HS-27A (cell line): ENCODE data around the gene COL28A1.
"Not testable (repeated sequence)": the region's sequence is repeated elsewhere in the genome, so short reads cannot be mapped to it uniquely, and the experiment has no call there.

Experiments used
- DNase-seq: peaks from one replicate; pipeline ENCODE4 v3.0.0-alpha.2; 2012; ENCODE audit warnings: low read depth, missing footprints

The COL28A1 gene

DNA sequence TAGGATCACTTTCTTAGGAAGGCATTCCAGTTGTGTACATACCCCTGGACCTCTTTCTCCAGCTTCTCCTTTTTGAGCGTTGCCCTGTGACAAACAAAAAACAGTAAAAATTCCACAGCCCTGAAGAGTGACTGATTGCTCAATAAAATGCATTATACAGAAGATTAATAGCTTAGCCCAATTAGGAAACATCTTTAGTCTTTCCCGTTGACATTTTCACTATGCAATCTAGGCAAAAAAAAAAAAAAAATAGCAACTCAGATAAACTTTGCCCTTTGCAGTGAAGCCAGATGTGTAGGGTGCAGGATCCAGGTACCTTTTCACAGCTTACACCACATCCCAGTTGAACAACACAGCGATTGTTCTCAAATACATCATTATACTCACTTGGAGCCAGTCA, 17.9 kb downstream of the COL28A1 start:
- no peak for DNase-seq

DNA sequence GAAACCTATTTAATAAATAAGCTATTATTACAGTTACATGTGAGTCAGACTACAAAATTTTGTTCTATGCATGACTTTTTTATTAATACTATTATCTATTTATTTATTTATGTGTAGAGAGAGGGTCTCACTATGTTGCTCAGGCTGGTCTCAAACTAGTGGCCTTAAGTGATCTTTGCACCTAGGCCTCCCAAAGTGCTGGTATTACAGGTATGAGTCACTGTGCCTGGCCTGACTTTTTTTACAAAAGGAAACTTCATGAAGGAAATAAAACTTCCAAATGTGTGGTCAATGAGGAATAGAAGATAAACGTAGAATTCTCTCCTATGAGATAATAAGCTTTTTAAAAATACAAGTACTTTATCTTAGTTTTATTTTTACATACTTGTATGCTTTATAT, 19.0 kb downstream of the COL28A1 start:
- no peak for DNase-seq

DNA sequence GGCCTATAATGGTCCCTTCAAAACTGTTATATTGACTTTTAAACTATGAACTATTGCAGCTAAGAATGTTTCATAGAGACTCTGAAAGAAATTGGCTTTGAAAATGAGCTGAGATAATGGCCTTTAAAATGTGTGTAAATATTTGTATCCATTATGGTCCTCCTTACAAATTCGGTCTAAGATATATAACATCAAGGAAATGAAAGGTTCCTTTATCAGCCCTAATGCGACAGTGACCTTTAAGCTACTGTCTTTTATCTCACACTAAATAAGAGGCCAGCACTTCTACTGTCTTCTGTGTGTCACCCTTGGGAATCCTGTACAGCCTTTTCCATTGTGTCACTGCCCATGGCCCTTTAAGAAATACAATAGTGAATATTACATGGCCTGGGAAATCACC, 19.5 kb downstream of the COL28A1 start:
- DNase-seq: no peak

DNA sequence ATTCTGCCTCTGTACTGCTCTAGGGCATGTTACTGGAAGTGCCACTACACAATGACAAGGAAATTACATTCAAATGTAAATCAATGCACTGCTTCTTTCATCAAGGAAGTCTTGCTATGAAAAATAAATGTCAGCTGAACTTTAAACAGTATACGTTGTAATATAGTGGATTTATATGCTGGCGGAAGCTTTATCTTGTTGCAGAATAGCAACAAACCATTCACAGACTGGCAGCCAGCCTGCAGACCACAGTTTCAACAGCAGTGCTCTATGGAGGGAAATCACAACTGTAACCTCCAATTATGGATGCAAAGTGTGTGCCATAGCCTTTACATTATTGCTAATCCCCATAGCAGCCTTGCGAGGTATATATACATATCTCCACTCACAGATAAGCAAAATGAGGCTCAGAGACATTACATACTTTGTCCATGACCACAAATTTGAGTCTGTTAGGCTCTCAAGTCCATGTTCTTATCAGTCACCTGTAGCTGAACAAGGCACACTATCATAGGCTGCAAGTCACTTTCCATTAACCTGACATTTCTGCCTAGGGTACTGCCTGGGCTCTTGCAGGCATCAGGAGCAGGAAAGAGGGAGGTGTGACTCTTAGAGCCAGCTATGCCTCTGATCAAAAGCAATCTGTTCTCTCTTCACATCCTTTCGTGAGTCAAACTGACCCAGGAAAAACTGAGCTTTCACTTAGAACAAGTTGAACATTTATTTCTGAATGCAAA, 22.6 kb downstream of the COL28A1 start:
- DNase-seq: no peak

DNA sequence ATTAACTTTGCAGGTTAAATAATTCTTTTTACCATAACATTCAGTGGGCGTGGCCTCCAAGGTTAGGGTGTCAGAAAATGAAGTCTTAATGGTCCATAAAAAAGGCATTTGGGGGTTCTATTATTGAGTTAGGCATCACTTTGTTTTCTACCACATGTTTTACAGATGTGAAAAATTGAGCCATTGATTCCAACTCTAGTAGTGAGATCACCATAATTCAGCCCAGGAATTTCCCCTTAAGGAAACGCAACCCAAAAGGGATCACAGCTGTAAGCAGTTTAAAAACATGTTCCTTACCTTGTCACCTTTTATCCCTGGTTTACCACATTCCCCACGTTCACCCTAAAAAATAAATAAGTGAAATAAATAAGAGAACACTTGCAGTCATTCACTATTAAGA, 24.9 kb downstream of the COL28A1 start:
- no peak for DNase-seq

DNA sequence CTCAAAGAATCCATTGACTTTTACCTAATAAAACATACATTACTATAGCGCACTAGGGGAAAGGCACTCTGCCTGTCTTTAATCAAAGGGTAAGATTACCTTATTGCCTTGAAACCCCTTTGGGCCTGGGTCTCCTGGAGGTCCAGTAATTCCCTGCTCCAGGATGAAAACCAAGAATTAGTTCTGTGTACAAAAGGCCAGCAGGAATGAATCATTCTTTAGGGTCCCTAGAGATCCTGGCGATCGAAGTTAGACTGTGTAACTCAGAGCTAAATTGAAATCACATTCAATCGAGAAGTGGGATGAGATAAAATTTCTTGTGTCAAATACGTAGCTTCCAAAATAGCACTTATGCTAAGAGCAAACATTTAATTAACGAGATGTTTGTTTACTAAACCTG, 29.8 kb downstream of the COL28A1 start:
- DNase-seq: no peak

DNA sequence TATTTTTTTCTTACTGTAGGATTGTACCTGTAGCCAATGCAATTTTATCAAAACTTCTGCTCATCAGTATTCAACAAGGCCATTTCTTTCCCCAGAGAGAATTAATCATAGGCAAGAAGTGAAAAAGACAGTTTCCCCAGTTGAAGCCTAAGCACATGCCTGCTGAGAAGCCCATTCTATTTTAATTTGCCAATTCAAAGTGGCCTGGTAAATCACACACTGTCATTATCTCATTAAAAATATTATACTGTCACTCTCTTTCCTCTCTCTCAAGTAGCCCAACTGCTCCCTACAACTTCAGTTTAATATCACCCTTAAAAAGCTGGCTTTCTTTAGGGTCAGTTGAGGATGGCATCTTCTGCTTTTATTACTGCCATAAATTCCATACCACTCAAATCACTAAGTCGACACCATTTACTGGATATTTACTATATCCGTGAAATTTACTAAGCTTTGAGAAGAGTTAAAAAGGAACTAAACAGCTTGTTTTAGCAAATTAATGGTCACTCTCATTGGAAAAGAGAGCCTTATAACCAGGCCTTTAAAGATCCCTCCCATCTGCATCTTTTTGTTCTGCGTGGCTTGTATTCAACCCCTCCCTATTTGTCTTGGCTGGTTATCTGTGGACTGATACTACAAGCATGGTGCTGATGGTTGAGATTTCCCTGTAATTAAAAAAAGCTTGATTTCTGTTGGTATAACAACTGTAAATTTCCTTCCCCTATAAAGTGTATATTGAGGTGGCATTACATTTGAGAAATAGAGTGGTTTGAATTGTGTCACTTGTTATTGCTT, 30.6 kb downstream of the COL28A1 start:
- DNase-seq: no peak

DNA sequence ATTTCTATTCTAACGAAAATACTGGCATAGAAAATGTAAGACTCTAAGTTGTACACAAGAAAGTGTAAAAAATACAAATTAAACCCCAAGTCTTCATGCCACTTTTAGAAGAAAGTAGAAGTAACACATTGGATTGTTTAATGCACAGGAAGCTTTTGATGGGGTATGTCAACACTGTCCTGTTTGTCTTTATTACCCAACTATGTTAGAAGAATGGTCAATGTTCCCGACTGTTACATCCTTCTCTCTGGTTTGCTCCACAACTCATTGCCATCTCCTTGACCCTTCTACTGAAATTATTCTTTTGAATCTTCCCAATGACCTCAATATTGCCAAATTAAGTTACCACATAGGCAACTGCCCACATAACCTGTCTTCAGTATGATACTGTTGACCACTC, 35.8 kb downstream of the COL28A1 start:
- no peak for DNase-seq

DNA sequence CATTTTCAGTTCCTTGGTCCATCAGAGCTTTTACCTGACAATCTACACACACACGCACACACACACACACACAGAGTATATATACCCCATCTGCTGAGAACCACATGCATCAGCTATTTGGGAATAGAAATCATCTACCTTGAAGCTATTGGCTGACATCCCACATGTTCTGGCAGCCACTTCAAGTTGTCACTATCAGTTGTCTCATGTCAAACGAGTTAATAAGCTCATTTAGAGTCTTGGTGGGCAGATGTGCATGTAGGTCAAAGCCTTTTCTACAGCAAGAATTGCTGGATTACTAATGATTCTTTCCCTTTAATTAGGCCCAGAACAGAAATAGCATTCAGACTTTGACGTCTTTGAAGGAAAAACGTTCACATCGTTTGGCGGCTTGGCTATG, 36.8 kb downstream of the COL28A1 start:
- DNase-seq: no peak

DNA sequence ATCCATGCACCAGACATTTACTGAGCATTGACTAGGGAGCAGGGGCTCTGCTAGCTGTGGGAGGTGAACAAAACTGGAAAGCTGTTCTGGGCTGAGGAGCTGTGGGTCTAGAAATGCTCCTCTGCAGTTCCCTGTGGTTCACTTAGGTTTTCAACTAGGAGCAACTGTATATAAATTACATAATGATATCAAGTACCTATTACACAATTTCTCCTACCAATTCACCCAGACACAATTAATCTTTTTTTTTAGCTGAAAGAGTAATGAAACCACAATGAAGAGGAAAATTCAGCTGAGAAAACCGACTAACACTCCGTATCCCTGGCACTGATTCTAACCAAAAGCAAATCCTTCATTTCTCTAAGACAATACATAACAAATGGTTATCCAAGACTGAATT, 39.4 kb downstream of the COL28A1 start:
- DNase-seq: no peak

DNA sequence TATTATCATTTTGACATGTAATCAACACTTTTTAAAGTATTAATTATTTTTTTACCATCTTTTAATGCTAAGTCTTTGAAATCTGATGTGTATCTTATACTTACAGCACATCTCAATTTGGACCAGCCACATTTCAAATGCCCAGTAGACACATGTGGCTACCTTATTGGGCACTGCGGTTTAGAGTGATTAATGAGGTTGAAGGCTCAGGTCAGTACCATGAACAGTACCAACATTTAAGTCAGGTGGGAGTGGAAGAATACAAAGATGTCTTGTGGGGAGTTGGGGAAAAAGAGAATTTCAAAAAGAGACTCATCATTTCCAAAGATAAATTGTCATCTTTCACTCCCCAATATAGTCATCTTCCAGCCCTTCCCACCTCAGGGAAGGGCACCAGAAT, 40.5 kb downstream of the COL28A1 start:
- no peak for DNase-seq

DNA sequence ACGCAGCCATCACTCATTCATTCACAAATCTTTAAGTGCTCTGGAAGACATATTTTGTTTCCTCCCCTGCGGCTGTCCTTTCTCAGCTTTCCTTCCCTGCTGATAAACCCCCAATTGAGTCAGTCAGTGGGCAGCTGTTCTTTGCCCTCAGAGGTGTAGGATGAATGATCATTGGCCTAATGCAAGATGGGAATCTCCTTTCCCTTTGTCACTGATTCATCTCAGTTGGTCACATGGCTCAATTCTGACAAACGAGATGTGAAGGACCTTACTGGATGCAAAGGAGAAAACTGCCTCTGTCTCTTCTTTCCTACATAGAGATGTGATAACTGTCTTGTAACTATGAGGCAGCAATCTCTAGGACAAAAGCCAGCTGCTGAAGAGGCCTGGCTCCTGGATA, 44.6 kb downstream of the COL28A1 start:
- DNase-seq: no peak

DNA sequence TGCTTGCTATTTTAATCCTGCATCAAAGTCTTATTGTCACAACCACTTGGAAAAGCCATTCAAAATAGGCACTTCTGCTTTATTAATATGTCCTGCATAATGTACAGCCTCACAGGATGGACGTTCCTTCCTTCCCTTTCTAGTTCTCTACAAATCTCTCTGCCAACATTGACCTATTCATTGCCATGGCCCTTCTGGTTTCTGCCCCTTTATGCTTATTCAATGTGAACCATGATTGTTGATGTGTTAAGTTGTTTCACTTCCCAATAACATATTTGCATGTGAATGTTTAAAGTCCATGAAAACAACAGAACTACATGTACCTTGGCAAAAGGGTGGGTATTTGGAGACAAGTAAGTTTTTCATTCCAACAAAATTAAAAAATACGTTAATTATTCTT, 45.7 kb downstream of the COL28A1 start:
- no peak for DNase-seq

DNA sequence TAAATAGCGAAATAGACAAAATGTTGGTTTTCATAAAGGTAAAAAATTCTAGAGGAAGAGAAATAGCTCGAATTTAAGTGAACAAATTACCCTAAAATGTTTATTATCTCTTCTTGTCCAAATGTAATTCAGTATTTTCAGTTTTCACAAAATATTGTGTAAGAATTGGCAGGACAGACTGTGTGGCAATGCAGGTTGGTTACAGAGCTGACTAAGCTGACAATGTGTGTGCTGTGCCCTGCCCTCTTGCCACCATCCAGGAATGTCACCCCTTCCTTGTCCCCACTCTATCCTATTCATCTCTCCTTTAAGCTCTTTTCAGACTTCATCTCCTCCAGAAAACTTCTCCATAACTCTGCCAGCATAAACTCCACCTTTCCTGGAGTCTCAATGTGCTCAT, 46.1 kb downstream of the COL28A1 start:
- DNase-seq: no peak

DNA sequence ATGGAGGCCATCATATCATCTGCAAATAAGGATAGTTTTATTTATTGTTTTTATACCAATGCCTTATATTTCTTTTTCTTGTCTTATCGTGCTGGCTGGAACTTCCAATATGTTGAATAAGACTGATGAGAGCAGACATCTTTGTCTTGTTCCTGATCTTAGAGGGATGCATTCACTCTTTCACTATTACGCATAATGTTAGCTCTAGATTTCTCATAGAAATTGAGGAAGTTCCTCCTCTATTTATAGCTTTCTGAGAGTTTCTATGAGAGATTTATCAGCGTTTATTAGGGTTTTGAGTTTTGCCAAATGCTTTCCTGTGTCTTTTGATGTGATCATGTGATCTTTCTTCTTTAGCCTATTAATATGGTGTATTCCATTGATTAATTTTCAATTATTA, 49.3 kb downstream of the COL28A1 start:
- DNase-seq: no peak

DNA sequence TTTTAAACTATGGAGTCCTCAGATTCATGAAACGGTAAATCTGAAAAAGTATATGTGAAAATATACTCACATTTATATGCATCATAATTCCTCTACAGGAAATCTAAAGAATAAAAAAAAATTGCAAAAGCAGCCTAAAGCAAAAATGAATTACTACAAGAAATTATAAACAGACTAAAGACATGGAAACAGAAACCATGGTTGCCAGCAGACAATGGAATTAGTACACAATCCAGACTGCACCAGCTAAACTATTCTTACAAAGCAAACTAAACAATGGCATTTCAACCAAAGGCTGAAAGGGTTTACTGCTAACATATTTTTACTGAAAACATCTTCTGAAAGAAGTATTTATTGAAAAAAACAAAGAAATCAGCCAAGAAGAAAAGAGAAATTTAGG, 51.6 kb downstream of the COL28A1 start:
- no peak for DNase-seq

DNA sequence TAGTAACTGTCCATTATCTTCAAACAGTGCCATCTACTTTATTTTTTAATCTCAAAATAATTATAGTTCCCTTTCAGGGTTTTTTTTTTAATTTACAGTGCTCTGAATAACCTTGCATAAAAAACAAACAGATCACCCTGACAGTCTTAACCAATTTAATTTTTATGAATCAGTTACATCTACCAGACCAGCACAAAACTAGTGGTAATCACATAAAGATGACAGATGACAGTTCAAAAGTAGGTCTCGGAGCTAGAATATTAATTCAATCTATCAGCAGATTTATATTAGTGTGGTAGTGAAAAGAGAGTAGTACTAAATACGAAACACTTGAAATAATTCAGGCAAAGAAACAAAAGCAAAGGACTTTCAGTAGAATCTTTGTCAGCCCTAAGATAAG, 53.9 kb downstream of the COL28A1 start:
- no peak for DNase-seq

DNA sequence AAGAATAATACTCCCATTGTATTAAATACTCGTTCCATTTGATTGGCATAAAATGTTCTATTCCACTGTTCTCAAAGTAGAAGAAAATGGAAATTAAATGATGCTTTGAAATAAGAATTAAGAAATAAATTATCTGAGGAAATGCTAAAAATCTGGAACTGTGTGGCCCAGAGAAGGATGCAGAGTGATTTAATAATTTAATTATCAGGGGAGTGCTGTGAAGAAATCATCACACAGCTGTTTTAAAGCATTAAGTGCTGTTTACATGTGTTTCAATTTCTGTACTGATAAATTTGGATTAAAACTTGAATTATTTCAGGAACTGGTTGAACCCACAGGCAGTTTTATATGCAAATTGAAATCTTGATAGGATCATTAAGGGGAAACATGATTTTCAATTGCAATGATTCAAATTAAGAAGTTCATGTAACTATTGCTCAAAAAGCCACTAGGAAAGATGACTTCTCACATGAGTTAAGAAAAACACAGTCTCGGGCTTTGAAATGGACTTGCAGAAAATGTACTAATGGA, 56.3 kb downstream of the COL28A1 start:
- DNase-seq: no peak

DNA sequence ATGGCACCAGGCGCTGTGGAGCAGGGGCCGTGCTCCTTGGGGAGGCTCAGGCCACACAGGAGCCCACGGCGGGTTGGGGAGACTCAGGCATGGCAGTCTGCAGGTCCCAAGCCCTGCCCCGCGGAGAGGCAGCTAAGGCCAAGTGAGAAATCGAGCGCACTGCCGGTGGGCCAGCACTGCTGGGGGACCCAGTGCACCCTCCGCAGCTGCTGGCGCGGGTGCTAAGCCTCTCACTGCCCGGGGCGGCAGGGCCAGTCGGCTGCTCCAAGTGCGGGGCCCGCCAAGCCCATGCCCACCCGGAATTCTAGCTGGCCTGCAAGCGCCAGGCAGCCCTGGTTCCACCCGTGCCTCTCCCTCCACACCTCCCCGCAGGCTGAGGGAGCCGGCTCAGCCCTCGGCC, 57.1 kb downstream of the COL28A1 start:
- DNase-seq: no peak

DNA sequence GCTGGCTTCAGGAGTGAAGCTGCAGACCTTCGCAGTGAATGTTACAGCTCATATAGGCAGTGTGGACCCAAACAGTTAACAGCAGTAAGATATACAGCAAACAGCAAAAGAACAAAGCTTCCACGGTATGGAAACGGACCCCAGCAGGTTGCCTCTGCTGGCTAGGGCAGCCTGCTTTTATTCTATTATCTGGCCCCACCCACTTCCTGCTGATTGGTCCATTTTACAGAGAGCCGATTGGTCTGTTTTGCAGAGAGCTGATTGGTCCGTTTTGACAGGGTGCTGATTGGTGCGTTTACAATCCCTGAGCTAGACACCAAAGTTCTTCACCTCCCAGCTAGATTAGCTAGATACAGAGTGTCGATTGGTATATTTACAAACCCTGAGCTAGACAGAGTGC, 58.0 kb downstream of the COL28A1 start:
- not testable (repeated sequence) for DNase-seq

DNA sequence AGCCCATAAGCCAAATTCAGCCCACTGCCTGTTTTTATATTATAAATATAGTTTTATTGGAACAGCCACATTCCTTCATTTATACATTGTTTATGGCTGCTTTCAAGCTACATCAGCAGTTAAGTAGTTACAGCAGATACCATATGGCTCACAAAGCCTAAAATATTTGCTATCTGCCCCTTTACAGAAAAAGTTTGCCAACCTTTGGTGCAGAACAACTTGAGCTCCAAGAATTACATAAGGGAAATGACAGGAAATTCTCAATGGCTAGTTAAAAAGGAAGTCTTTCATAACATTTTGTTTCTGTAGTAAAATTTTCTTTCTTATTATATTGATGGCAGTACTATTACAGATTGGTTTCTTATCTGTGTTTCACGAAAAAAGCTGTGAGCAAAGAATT, 59.3 kb downstream of the COL28A1 start:
- DNase-seq: no peak

DNA sequence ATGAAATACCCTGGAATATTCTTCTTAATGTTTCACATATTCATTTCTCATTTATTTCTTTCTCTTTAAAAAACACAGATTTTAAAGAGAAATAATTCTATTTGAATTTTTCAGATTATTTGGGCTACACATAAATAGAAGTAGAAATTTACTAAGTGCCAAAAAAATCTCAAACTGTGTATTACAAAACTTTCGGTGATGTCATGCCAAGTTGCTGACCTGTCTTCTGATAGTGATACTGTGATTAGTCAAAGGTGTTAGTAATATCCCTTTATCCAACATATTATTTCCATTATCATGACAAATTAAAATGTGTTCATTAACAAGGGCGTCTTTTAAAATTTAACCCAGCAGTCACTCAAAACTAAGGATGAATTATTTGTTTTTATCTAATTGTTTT, 60.1 kb downstream of the COL28A1 start:
- DNase-seq: no peak

DNA sequence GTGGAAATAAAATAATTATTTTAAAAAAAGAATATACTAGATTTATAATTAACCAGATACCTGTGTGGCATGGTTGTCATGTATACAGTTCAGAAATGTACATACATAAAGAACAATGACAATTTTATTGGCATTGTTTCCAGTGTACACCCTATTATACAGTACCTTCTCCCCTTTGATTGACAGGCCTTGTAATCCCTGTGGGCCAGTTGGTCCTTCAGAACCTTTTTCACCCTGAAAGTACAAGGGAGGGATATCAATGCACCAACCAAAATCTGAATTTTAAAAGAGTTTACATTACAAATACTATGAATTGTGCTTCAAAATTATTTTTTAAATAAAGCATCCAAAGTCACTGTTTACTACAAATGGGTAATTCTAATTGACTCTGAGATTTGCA, 61.2 kb downstream of the COL28A1 start:
- no peak for DNase-seq
